GM20431 (cell line): ENCODE data around the gene SOX8.

Experiments
- in situ Hi-C: fragments of 300-500 bp; cut with MseI, MboI; formaldehyde crosslinking; loops from one replicate; pipeline ENCODE4 v1.15.0; 2020; ENCODE audit warnings: low sequenced_read_pairs; ENCODE audit not compliant: unreplicated experiment

SOX8 gene

GRCh38 chr16:984736-985636 lies 3.4 kb downstream of the SOX8 start:
- in situ Hi-C loops, result no loop called here

- in situ Hi-C loops, result no loop called here
Measured at GRCh38 chr16:985646-986400, 4.3 kb downstream of the SOX8 start.

GRCh38 chr16:986411-986810 lies 4.8 kb downstream of the SOX8 start:
- in situ Hi-C loops, result no loop called here

- in situ Hi-C loops, result no loop called here
Measured at GRCh38 chr16:986925-987582, 5.5 kb downstream of the SOX8 start.

- in situ Hi-C loops, result no loop called here
Measured at GRCh38 chr16:987906-988305, 6.3 kb downstream of the SOX8 start.

GRCh38 chr16:988471-989353 lies 7.1 kb downstream of the SOX8 start:
- in situ Hi-C loops, result no loop called here

GRCh38 chr16:989354-989814 lies 7.8 kb downstream of the SOX8 start:
- in situ Hi-C loops, result no loop called here

GRCh38 chr16:990516-991291 lies 9.1 kb downstream of the SOX8 start:
- in situ Hi-C loops, result no loop called here

GRCh38 chr16:991345-991744 lies 9.8 kb downstream of the SOX8 start:
- in situ Hi-C loops, result no loop called here

GRCh38 chr16:991773-992172 lies 10.2 kb downstream of the SOX8 start:
- in situ Hi-C loops, result no loop called here

GRCh38 chr16:993731-994130 lies 12.2 kb downstream of the SOX8 start:
- in situ Hi-C loops, result no loop called here

GRCh38 chr16:995087-995486 lies 13.5 kb downstream of the SOX8 start:
- in situ Hi-C loops, result no loop called here

GRCh38 chr16:995783-996182 lies 14.2 kb downstream of the SOX8 start:
- in situ Hi-C loops, result no loop called here

- in situ Hi-C loops, result no loop called here
Measured at GRCh38 chr16:996681-997080, 15.1 kb downstream of the SOX8 start.

GRCh38 chr16:997440-998051 lies 16.0 kb downstream of the SOX8 start:
- in situ Hi-C loops, result no loop called here

GRCh38 chr16:998211-998610 lies 16.6 kb downstream of the SOX8 start:
- in situ Hi-C loops, result no loop called here

- in situ Hi-C loops, result no loop called here
Measured at GRCh38 chr16:998615-999014, 17.0 kb downstream of the SOX8 start.

- in situ Hi-C loops, result no loop called here
Measured at GRCh38 chr16:999677-1000076, 18.1 kb downstream of the SOX8 start.

- in situ Hi-C loops, result no loop called here
Measured at GRCh38 chr16:1000608-1001007, 19.0 kb downstream of the SOX8 start.
